NB4 (cell line): ENCODE results near the gene GAN.

ENCODE experiments used
- DNase-seq: peaks from one replicate; pipeline ENCODE4 v3.0.0; 2010; ENCODE audit warnings: low read depth
- H3K4me3 ChIP-seq: one replicate; pipeline ENCODE4 v1.5.1; 2011; ENCODE audit warnings: mild to moderate bottlenecking, low read depth, low read length, moderate library complexity
- MYC ChIP-seq: IDR thresholded peaks from 2 replicates; pipeline ENCODE4 v1.6.1; 2011; ENCODE audit warnings: low read depth, low read length
- POLR2A ChIP-seq: IDR thresholded peaks from 2 replicates; pipeline ENCODE4 v1.6.1; 2011; ENCODE audit warnings: mild to moderate bottlenecking; ENCODE audit not compliant: insufficient read length; ENCODE audit errors: extremely low read depth
- TF ChIP-seq, protein P1 (sequence below): IDR thresholded peaks from 2 replicates; pipeline ENCODE4 v1.6.1; 2011; ENCODE audit warnings: low read depth, low read length
- TF ChIP-seq, protein P2 (sequence below): IDR thresholded peaks from one replicate; pipeline ENCODE4 v1.5.1; 2012; ENCODE audit warnings: low read depth, low read length

The GAN gene

DNA sequence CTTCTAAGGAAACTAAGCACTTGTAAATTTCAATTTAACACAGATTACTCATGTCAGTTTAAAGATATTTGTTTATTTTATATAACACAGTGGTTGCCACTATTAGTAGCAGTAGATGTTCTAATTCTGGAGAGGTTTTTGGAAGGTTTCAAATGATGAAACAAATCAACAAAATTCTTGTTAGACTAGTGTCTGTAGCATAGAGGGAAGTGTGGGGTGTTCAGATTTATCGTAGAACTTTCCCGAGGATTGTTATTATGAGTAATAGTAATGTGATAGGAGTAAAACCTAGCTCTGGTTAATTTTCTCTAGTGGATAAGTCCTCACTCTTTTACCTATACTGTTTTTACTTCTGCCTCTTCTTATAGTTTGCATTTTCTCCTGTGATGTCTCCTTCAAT, 6.3 kb downstream of the GAN start:
- TF ChIP-seq MYC (no peak), POLR2A (no peak)
- TF ChIP-seq, protein P1, sequence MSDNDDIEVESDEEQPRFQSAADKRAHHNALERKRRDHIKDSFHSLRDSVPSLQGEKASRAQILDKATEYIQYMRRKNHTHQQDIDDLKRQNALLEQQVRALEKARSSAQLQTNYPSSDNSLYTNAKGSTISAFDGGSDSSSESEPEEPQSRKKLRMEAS = no peak
- TF ChIP-seq, protein P2, sequence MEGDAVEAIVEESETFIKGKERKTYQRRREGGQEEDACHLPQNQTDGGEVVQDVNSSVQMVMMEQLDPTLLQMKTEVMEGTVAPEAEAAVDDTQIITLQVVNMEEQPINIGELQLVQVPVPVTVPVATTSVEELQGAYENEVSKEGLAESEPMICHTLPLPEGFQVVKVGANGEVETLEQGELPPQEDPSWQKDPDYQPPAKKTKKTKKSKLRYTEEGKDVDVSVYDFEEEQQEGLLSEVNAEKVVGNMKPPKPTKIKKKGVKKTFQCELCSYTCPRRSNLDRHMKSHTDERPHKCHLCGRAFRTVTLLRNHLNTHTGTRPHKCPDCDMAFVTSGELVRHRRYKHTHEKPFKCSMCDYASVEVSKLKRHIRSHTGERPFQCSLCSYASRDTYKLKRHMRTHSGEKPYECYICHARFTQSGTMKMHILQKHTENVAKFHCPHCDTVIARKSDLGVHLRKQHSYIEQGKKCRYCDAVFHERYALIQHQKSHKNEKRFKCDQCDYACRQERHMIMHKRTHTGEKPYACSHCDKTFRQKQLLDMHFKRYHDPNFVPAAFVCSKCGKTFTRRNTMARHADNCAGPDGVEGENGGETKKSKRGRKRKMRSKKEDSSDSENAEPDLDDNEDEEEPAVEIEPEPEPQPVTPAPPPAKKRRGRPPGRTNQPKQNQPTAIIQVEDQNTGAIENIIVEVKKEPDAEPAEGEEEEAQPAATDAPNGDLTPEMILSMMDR = no peak
- no peak overlapping the region for H3K4me3 ChIP-seq
- no peak for DNase-seq

DNA sequence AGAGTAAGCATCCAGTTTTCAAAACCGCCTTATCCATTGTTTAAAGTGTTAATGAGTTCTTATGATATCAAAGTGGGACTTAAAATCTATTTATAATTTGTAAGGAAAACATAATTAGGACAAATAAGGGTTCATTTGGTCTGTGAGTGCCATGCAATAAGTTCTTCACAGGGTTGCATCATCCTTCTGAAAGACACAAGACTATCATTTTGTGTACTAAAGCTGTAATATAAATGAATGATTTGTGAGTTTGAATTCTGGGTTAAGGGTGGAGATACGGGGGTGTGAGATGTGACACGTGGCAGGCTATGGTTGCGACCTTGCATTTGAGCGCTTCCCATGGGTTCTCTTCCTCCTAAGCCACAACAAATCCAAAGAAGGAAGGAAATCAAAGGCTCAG, 6.8 kb downstream of the GAN start:
- TF ChIP-seq, protein P1 = no peak
- TF ChIP-seq, protein P2 = no peak
- no peak for TF ChIP-seq POLR2A
- TF ChIP-seq MYC = no peak
- DNase-seq = no peak
- no peak overlapping the region for H3K4me3 ChIP-seq

DNA sequence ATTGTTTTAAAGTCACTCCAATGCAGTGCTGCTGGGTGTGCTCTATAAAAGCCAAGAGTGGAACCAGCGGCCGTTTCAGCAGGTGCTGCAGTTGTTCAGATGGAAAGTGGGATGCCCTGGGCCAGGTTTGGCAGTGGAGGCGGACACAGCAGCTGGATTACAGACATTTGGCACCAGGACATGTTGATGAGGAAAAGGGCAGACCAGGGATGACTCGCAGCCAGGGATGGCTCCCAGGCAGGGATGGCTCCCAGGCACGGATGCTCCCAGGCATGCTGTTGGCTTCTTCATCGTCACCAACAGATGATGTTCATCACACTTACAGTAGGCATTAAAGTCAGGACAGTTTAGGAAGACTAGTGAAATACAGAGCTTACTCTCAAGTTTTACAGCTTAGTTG, 10.0 kb downstream of the GAN start:
- no peak for DNase-seq
- TF ChIP-seq, protein P2 = no peak
- no peak overlapping the region for H3K4me3 ChIP-seq

DNA sequence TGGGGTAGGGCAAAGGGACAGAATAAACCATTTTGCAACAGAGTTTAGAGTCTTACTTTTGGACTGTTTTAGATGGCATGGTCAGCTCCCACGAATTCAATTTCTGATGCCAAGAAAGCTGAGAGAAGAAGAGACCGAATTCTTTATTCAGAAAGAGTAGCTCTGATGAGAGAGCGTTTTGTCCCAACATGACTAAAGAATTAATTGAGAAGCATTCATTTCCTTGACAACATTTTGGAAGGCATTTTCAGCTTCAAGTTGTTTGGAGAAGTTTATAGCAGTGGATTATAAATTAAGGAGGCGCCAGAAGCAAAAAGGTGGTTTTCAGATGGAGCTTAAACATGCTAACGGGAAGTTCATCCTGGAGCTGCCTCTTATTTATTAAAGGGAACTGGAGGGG, 12.2 kb downstream of the GAN start:
- H3K4me3 ChIP-seq = no peak overlapping the region
- DNase-seq = no peak
- TF ChIP-seq, protein P2 = no peak
- TF ChIP-seq, protein P1 = no peak
- TF ChIP-seq POLR2A (no peak), MYC (no peak)

DNA sequence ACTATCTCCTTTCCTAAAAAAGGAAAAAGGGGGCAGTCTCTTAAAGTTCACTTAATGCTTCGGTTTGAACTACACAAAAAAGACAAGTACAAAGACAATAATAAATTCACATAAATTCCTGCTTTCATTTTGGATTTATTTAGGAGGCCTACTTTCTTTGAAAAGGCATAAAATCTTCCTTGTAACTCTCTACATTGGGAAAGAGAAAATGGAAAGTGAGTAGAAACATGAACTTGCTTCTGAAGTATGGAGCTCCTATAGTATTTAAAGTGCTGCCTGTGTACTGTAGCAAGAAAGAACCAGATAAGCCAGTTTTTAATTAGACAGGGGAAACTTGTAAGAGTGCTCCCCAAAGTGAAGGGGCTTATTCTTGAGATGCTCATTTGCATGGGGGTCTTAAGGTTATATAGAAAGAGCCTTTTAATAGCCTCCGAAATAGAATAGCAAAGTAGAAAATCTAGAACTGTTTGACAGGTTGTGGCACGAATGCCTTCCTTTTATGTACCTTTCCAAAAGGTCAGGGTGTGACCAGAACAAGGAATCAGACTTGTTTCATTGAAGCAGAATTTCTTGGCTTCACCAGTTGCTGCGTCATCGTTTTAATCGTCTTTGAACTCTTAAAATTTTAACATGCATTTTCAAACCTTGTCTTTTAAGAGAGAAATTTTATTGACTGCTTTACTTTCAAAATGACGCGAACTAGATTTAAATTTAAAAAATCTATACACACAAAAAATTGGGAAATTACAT, 12.9 kb downstream of the GAN start:
- DNase-seq = no peak
- H3K4me3 ChIP-seq = no peak overlapping the region
- TF ChIP-seq, protein P1 = no peak
- no peak for TF ChIP-seq POLR2A
- no peak for TF ChIP-seq MYC
- TF ChIP-seq, protein P2 = no peak

DNA sequence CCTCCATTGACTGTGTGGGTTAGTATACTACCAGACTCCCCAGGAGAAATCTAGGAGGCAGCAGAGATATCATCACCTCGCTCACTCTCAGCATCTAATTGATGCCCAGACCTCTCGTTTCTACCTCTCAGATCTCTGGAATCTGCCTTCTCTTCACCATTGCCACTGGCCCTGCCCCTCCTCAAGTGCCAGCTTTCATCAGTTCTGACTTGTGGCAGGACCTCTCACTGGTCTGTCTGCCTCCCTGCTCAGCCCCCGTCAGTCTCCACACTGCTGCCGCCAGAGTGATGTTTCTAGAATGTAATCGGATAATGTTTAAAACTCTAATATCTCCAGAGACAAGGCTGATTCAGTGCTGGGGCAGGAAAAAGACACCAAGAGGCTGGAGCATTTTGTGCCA, 15.2 kb downstream of the GAN start:
- no peak for DNase-seq
- H3K4me3 ChIP-seq = no peak overlapping the region
- TF ChIP-seq POLR2A (no peak), MYC (no peak)
- TF ChIP-seq, protein P2 = no peak
- TF ChIP-seq, protein P1 = no peak
